ENCODE results near the gene NTRK2.

The NTRK2 gene

GRCh38 chr9:85061969-85062368 is 392.4 kb downstream of the NTRK2 start:
- no peak for TF ChIP-seq ZBTB7A (IDR thresholded peaks at IDR 0.05; ENCODE audit: low read depth)
- TF ChIP-seq TAF1 (IDR thresholded peaks at IDR 0.05; ENCODE audit: low read depth), result no peak
- no peak for TF ChIP-seq FOXM1 (IDR thresholded peaks at IDR 0.05; ENCODE audit: borderline replicate concordance, low read depth)
- no peak for TF ChIP-seq NFIC (IDR thresholded peaks at IDR 0.05)
- TF ChIP-seq EP300 (IDR thresholded peaks at IDR 0.05; ENCODE audit: borderline replicate concordance), result no peak
- no peak for TF ChIP-seq RAD21 (IDR thresholded peaks at IDR 0.05; ENCODE audit: low read depth)
- TF ChIP-seq REST (IDR thresholded peaks at IDR 0.05; ENCODE audit: low read depth), result no peak
- TF ChIP-seq USF1 (IDR thresholded peaks at IDR 0.05), result no peak
- no peak for TF ChIP-seq CREB1 (IDR thresholded peaks at IDR 0.05; ENCODE audit: low read depth)
- no peak for TF ChIP-seq MAX (IDR thresholded peaks at IDR 0.05)

- TF ChIP-seq MAX (IDR thresholded peaks at IDR 0.05) (no peak), NFIC (IDR thresholded peaks at IDR 0.05) (no peak), CEBPB (IDR thresholded peaks at IDR 0.05) (no peak), CREB1 (IDR thresholded peaks at IDR 0.05; ENCODE audit: low read depth) (no peak), TAF1 (IDR thresholded peaks at IDR 0.05; ENCODE audit: low read depth) (no peak), EP300 (IDR thresholded peaks at IDR 0.05; ENCODE audit: borderline replicate concordance) (no peak), FOXM1 (IDR thresholded peaks at IDR 0.05; ENCODE audit: borderline replicate concordance, low read depth) (no peak), TEAD4 (IDR thresholded peaks at IDR 0.05) (no peak), YY1 (IDR thresholded peaks at IDR 0.05; ENCODE audit: low read depth) (no peak), EGR1 (IDR thresholded peaks at IDR 0.05) (no peak), TCF12 (IDR thresholded peaks at IDR 0.05; ENCODE audit: low read depth) (no peak), RAD21 (IDR thresholded peaks at IDR 0.05; ENCODE audit: low read depth) (no peak), ZBTB7A (IDR thresholded peaks at IDR 0.05; ENCODE audit: low read depth) (no peak), USF1 (IDR thresholded peaks at IDR 0.05) (no peak), REST (IDR thresholded peaks at IDR 0.05; ENCODE audit: low read depth) (no peak)
Measured at GRCh38 chr9:85062385-85063022, 393.0 kb downstream of the NTRK2 start.

- TF ChIP-seq ZBTB7A (IDR thresholded peaks at IDR 0.05; ENCODE audit: low read depth) (no peak), NFIC (IDR thresholded peaks at IDR 0.05) (no peak), EP300 (IDR thresholded peaks at IDR 0.05; ENCODE audit: borderline replicate concordance) (no peak), RAD21 (IDR thresholded peaks at IDR 0.05; ENCODE audit: low read depth) (no peak), CREB1 (IDR thresholded peaks at IDR 0.05; ENCODE audit: low read depth) (no peak), TAF1 (IDR thresholded peaks at IDR 0.05; ENCODE audit: low read depth) (no peak), USF1 (IDR thresholded peaks at IDR 0.05) (no peak), REST (IDR thresholded peaks at IDR 0.05; ENCODE audit: low read depth) (no peak), MAX (IDR thresholded peaks at IDR 0.05) (no peak), TCF12 (IDR thresholded peaks at IDR 0.05; ENCODE audit: low read depth) (no peak), FOXM1 (IDR thresholded peaks at IDR 0.05; ENCODE audit: borderline replicate concordance, low read depth) (no peak), YY1 (IDR thresholded peaks at IDR 0.05; ENCODE audit: low read depth) (no peak), TEAD4 (IDR thresholded peaks at IDR 0.05) (no peak), EGR1 (IDR thresholded peaks at IDR 0.05) (no peak), CEBPB (IDR thresholded peaks at IDR 0.05) (no peak)
Measured at GRCh38 chr9:85064811-85065371, 395.4 kb downstream of the NTRK2 start.

Data from Ishikawa (cell line).